Stimulated activated CD8-positive, alpha-beta memory T cell treated with anti-CD3 and anti-CD28 coated beads, Interleukin-15, amount 100 ng/mL, for 48 hours (primary cell): Measurements from ENCODE around the gene IMMP2L.

Experiments used
- DNase-seq, 2 donors: peaks; one replicate each; pipeline ENCODE4 v3.0.0-alpha.2; 2020; ENCODE audit warnings: low read depth in 2 of 2

Gene IMMP2L

GRCh38 chr7:111393011-111393754 lies 169.1 kb downstream of the IMMP2L start:
- DNase-seq, result no peak

- no peak for DNase-seq
These were observed 170.0 kb downstream of the IMMP2L start for GRCh38 chr7:111392294-111392693.

GRCh38 chr7:111390000-111390399 lies 172.3 kb downstream of the IMMP2L start:
- no peak for DNase-seq

GRCh38 chr7:111388912-111389311 lies 173.4 kb downstream of the IMMP2L start:
- DNase-seq, result no peak

GRCh38 chr7:111388016-111388415 lies 174.3 kb downstream of the IMMP2L start:
- DNase-seq, result no peak

GRCh38 chr7:111384065-111384891 lies 178.0 kb downstream of the IMMP2L start:
- no peak for DNase-seq

- no peak for DNase-seq
These were observed 179.2 kb downstream of the IMMP2L start for GRCh38 chr7:111383133-111383532.

GRCh38 chr7:111381590-111381989 lies 180.7 kb downstream of the IMMP2L start:
- DNase-seq, result no peak

GRCh38 chr7:111380945-111381344 lies 181.3 kb downstream of the IMMP2L start:
- DNase-seq, result no peak

- DNase-seq, result no peak
These were observed 188.3 kb downstream of the IMMP2L start for GRCh38 chr7:111374027-111374426.

GRCh38 chr7:111371437-111371836 lies 190.9 kb downstream of the IMMP2L start:
- no peak for DNase-seq

GRCh38 chr7:111370002-111370401 lies 192.3 kb downstream of the IMMP2L start:
- DNase-seq, result no peak

- DNase-seq, result no peak
These were observed 193.8 kb downstream of the IMMP2L start for GRCh38 chr7:111368381-111369065.

GRCh38 chr7:111364413-111364812 lies 197.9 kb downstream of the IMMP2L start:
- no peak for DNase-seq

- no peak for DNase-seq
These were observed 199.2 kb downstream of the IMMP2L start for GRCh38 chr7:111363099-111363498.

GRCh38 chr7:111362506-111363054 lies 199.7 kb downstream of the IMMP2L start:
- no peak for DNase-seq

- no peak for DNase-seq
These were observed 203.4 kb downstream of the IMMP2L start for GRCh38 chr7:111358915-111359314.

- DNase-seq, result no peak
These were observed 204.6 kb downstream of the IMMP2L start for GRCh38 chr7:111357691-111358090.

- DNase-seq, result no peak
These were observed 205.4 kb downstream of the IMMP2L start for GRCh38 chr7:111356941-111357340.

GRCh38 chr7:111352319-111352718 lies 210.0 kb downstream of the IMMP2L start:
- DNase-seq, result no peak

GRCh38 chr7:111346219-111346618 lies 216.1 kb downstream of the IMMP2L start:
- no peak for DNase-seq

- DNase-seq, result no peak
These were observed 219.3 kb downstream of the IMMP2L start for GRCh38 chr7:111343017-111343416.
